Left ventricle myocardium inferior (tissue), 1 donor: ENCODE data around the gene ADAMTS12. TPM values are rescaled to one million over a fixed set of nuclear protein-coding genes. Genes with fewer than 3 reads are reported as not detected.

Experiments used
- DNase-seq: peaks from one replicate; pipeline ENCODE4 v3.0.0-alpha.2; 2020
- H3K27ac ChIP-seq: fragments of 200-600 bp; replicated peaks from 2 replicates; pipeline ENCODE4 v1.8.0; 2021
- H3K27me3 ChIP-seq: fragments of 200-600 bp; 2 replicates; pipeline ENCODE4 v1.8.0; 2021; ENCODE audit warnings: low read depth
- H3K36me3 ChIP-seq: fragments of 200-600 bp; 2 replicates; pipeline ENCODE4 v1.8.0; 2021
- H3K4me1 ChIP-seq: fragments of 200-600 bp; 2 replicates; pipeline ENCODE4 v1.8.0; 2021
- H3K4me3 ChIP-seq: fragments of 200-600 bp; 2 replicates; pipeline ENCODE4 v1.8.0; 2021; ENCODE audit warnings: mild to moderate bottlenecking, moderate library complexity
- H3K9me3 ChIP-seq: fragments of 200-600 bp; replicated peaks from 2 replicates; pipeline ENCODE4 v1.8.0; 2021
- intact Hi-C: fragments of 100-400 bp; cut with micrococcal nuclease; formaldehyde crosslinking; loops from one replicate; pipeline ENCODE4 v1.11.0; 2022
- total RNA-seq: library from RNA; stranded (reverse); fragmentation: NEBNext Ultra II Directional; extraction: Animal tissue kit (Norgen Biotek cat#: 25700); gene quantifications from one replicate; pipeline ENCODE4 v1.2.1, GENCODE V29; 2021
- TF ChIP-seq, protein P1 (sequence below): fragments of 200-600 bp; IDR thresholded peaks from 2 replicates; pipeline ENCODE4 v1.8.0; 2021; ENCODE audit warnings: antibody characterized with exemption, mild to moderate bottlenecking, borderline replicate concordance
- donor health status: DM: no; HTN: yes; CAD: no; lungs with severe emphysema.

ADAMTS12 gene
- total RNA-seq, 1 donor from 2014 or later, result 0.85 TPM

DNA sequence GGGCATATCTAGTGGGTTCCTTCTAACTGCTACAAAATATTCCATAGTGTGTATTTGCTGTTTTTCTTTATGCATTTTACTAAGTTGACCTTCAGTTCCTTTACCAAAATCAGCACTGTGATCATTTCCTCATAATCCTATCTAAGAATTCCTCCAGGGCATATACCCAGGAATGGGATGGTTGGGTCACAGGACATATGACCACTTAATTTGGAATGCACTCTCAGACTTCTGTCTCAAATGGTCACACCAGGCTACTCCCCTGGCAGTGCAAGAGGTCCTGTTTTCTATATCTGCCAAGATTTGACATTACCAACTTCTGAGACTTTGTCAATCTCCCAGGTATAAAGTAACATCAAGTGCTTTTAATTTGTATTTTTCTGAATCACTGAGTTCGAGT lies 63.9 kb downstream of the ADAMTS12 start:
- TF ChIP-seq, protein P1, sequence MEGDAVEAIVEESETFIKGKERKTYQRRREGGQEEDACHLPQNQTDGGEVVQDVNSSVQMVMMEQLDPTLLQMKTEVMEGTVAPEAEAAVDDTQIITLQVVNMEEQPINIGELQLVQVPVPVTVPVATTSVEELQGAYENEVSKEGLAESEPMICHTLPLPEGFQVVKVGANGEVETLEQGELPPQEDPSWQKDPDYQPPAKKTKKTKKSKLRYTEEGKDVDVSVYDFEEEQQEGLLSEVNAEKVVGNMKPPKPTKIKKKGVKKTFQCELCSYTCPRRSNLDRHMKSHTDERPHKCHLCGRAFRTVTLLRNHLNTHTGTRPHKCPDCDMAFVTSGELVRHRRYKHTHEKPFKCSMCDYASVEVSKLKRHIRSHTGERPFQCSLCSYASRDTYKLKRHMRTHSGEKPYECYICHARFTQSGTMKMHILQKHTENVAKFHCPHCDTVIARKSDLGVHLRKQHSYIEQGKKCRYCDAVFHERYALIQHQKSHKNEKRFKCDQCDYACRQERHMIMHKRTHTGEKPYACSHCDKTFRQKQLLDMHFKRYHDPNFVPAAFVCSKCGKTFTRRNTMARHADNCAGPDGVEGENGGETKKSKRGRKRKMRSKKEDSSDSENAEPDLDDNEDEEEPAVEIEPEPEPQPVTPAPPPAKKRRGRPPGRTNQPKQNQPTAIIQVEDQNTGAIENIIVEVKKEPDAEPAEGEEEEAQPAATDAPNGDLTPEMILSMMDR, result no peak
- no peaks in the 10 kb centered on the region for H3K9me3 ChIP-seq
- intact Hi-C loops, result no loop called here

DNA sequence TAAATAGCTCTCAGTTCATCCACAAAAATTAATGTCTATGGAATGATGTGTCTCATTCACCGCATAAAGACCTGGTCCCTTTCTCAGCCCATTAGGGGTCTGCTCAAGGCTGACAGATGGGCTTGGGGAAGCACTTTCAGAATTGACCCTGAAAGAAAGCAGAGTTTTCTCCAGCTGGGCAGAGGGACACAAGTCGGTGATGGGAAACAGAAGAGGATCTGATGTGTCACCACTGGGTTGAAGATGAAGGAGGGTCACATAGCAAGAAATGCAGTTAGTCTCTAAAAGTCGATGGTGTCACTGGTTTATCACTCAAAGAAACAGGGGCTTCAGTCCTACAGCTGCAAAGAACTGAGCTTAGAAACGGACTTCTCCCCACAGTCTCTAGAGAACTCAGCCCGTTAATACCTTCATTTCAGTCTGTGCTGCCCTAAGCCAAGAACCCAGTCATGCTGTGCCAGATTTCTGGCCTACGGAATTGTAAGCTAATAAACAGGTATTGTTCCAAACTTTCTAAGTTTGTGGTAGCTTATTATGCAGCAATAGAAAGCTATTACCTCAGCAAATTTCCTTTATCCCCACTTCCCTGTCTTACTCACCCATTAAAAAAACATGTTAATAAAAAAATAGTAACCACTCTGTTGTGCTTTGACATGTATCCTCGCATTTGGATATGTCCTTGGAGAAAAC lies 64.6 kb downstream of the ADAMTS12 start:
- Histone ChIP-seq H3K4me1 (peaks cover 16% of the 10 kb centered on the region), H3K27me3 (no peaks in the 10 kb centered on the region), H3K4me3 (no peak overlapping the region), H3K9me3 (no peaks in the 10 kb centered on the region), H3K27ac (no peak overlapping the region), H3K36me3 (no peaks in the 10 kb centered on the region)
- DNase-seq, result no peak
- TF ChIP-seq, protein P1, result no peak
- intact Hi-C loops, result no loop called here

More for the DNA sequence above, 63.9 kb downstream of the ADAMTS12 start:
- H3K4me3 ChIP-seq, result no peak overlapping the region
- no peak for DNase-seq
- no peaks in the 10 kb centered on the region for H3K27me3 ChIP-seq
- H3K36me3 ChIP-seq, result no peaks in the 10 kb centered on the region
- H3K4me1 ChIP-seq, result peaks cover 16% of the 10 kb centered on the region
- no peak overlapping the region for H3K27ac ChIP-seq

DNA sequence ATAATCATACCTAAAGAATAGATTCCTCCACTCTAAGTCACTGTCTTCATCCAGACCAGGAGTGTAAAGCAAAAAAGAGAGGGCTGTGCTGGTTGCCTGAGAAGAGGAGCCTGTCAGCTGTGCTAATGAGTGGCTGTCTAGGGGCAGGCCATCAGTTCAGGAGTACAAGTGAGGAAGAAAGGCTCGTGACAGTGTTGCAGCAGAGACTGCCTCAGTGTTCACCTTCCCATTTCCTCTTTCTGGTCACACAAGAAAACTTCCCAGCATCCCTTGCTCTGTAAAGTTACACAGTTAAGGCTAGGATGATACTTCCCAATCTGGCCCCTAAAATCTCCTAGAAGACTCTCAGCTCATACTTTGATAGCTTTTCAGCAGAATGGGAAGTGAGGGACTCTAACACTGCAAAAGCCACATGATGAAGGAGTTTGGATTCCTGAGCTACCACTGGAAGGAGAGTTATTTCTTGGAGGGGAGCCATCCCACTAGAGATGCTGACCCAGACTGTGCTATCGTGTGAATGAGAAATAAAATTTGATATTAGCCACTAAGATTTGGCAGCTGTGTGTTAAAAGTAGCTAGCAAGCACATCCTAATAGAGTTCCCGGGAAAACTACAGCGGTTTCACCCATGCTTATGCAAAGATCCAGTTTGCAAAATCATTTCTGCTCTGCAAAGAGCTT lies 67.1 kb downstream of the ADAMTS12 start:
- H3K9me3 ChIP-seq, result peaks cover 4% of the 10 kb centered on the region
- H3K27ac ChIP-seq, result no peak overlapping the region
- H3K4me3 ChIP-seq, result no peak overlapping the region
- DNase-seq, result no peak
- H3K27me3 ChIP-seq, result no peaks in the 10 kb centered on the region
- intact Hi-C loops, result no loop called here
- peaks cover 16% of the 10 kb centered on the region for H3K4me1 ChIP-seq
- H3K36me3 ChIP-seq, result no peaks in the 10 kb centered on the region
- TF ChIP-seq, protein P1, result no peak

DNA sequence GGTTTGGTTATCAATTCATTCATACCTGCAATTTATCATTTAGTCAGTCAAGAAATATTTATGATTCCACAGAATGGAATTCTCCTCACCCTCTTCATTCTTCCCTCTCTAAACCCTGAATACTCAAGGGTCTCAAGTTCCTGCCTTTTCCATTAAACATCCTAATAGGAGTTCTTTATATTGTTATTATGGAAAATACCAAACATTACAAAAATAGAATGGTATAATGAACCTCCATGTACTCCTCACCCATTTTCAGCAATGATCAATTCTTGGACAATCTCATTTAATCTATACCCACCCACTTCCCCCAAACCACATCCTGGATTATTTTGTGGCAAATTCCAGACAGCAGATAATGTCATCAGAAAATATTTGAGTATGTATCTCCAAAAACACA lies 74.5 kb downstream of the ADAMTS12 start:
- Histone ChIP-seq H3K4me1 (no peaks in the 10 kb centered on the region), H3K9me3 (peaks cover 11% of the 10 kb centered on the region), H3K4me3 (no peak overlapping the region), H3K36me3 (no peaks in the 10 kb centered on the region), H3K27me3 (no peaks in the 10 kb centered on the region), H3K27ac (no peak overlapping the region)
- no peak for DNase-seq
- TF ChIP-seq, protein P1, result no peak
- intact Hi-C loops, result no loop called here

DNA sequence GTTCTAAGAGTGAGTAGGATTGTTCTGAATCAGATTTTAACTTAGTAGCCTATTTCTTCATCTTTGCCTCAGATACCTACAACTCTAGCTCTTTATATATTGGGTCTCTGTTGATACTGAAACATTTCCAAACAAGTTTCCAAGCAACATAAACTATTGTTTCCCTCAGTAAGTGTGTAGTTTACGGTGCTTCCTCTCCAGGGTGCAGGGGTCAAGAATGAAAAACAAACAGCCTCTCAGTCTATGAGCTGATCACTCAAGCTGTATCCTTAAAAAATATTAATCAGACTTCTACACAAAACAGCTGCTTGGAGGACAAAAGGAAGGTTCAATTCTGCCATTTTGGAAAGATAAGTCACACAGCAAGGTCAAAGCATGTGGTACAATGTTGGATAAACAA lies 75.0 kb downstream of the ADAMTS12 start:
- Histone ChIP-seq H3K4me1 (no peaks in the 10 kb centered on the region), H3K4me3 (no peak overlapping the region), H3K27ac (no peak overlapping the region), H3K9me3 (peaks cover 11% of the 10 kb centered on the region), H3K27me3 (no peaks in the 10 kb centered on the region), H3K36me3 (no peaks in the 10 kb centered on the region)
- intact Hi-C loops, result no loop called here
- DNase-seq, result no peak
- TF ChIP-seq, protein P1, result no peak
